ENCODE measurements around the gene B4GALNT4.
"Not testable (repeated sequence)": the region's sequence is repeated elsewhere in the genome, so short reads cannot be mapped to it uniquely, and the experiment has no call there.

B4GALNT4 gene

GRCh38 chr11:399731-400211 lies 30.5 kb downstream of the B4GALNT4 start:
- Histone ChIP-seq H3K9me3 (no peaks in the 10 kb centered on the region), H3K4me3 (ENCODE audit: low read depth in 1 of 2, low read length in 1 of 2) (no peak overlapping the region), H3K4me1 (ENCODE audit: control insufficient read depth in 1 of 2, insufficient read depth in 1 of 2, low read depth in 1 of 2, low read length in 1 of 2) (peaks cover 0 to 8% of the 10 kb centered on the region in 2 experiments), H3K27ac (no peak overlapping the region), H3K36me3 (no peaks in the 10 kb centered on the region), H3K27me3 (peaks cover 56% of the 10 kb centered on the region)
- no peak for TF ChIP-seq CTCF (IDR thresholded peaks at IDR 0.05)

GRCh38 chr11:400241-400689 lies 31.0 kb downstream of the B4GALNT4 start:
- no peak for TF ChIP-seq CTCF (IDR thresholded peaks at IDR 0.05)
- H3K27ac ChIP-seq: no peak overlapping the region
- H3K36me3 ChIP-seq: no peaks in the 10 kb centered on the region
- no peaks in the 10 kb centered on the region for H3K9me3 ChIP-seq
- no peak overlapping the region for H3K4me3 ChIP-seq (ENCODE audit: low read depth in 1 of 2, low read length in 1 of 2)
- H3K4me1 ChIP-seq (ENCODE audit: control insufficient read depth in 1 of 2, insufficient read depth in 1 of 2, low read depth in 1 of 2, low read length in 1 of 2): peaks cover 0 to 8% of the 10 kb centered on the region in 2 experiments
- H3K27me3 ChIP-seq: peaks cover 55% of the 10 kb centered on the region

- H3K27me3 ChIP-seq: peaks cover 46% of the 10 kb centered on the region
- H3K4me1 ChIP-seq (ENCODE audit: control insufficient read depth in 1 of 2, insufficient read depth in 1 of 2, low read depth in 1 of 2, low read length in 1 of 2); H3K9me3 ChIP-seq; H3K27ac ChIP-seq; H3K4me3 ChIP-seq (ENCODE audit: low read depth in 1 of 2, low read length in 1 of 2); H3K36me3 ChIP-seq: not testable (repeated sequence)
Observed at GRCh38 chr11:401196-401595, 31.9 kb downstream of the B4GALNT4 start.

- Histone ChIP-seq H3K4me1 (ENCODE audit: control insufficient read depth in 1 of 2, insufficient read depth in 1 of 2, low read depth in 1 of 2, low read length in 1 of 2) (peaks cover 10 to 13% of the 10 kb centered on the region in 2 experiments), H3K27ac (no peak overlapping the region), H3K27me3 (peaks cover 32% of the 10 kb centered on the region), H3K9me3 (no peaks in the 10 kb centered on the region), H3K36me3 (no peaks in the 10 kb centered on the region), H3K4me3 (ENCODE audit: low read depth in 1 of 2, low read length in 1 of 2) (no peak overlapping the region)
- TF ChIP-seq CTCF (IDR thresholded peaks at IDR 0.05): no peak
Observed at GRCh38 chr11:403021-403760, 33.9 kb downstream of the B4GALNT4 start.

GRCh38 chr11:403761-404431 lies 34.6 kb downstream of the B4GALNT4 start:
- Histone ChIP-seq H3K27me3 (peaks cover 30% of the 10 kb centered on the region), H3K4me3 (ENCODE audit: low read depth in 1 of 2, low read length in 1 of 2) (no peak overlapping the region), H3K9me3 (no peaks in the 10 kb centered on the region), H3K4me1 (ENCODE audit: control insufficient read depth in 1 of 2, insufficient read depth in 1 of 2, low read depth in 1 of 2, low read length in 1 of 2) (peaks cover 10 to 13% of the 10 kb centered on the region in 2 experiments), H3K27ac (no peak overlapping the region), H3K36me3 (no peaks in the 10 kb centered on the region)
- no peak for TF ChIP-seq CTCF (IDR thresholded peaks at IDR 0.05)
